Thyroid gland (tissue), 4 donors: Measurements from ENCODE around the gene TNNC1. TPM values are rescaled to one million over a fixed set of nuclear protein-coding genes. Genes with fewer than 3 reads are reported as not detected.
A peak's percentile ranks its signal among the peaks of the same experiment; 100 is the strongest.

Source experiments
- DNase-seq, 2 donors: peaks; one replicate each; pipeline ENCODE4 v3.0.0-alpha.2; 2019
- H3K27ac ChIP-seq, 3 donors: fragments of 200-600 bp; sonication (generic); 1 replicate in 2 of 3; 2 replicates in 1 of 3; pipeline ENCODE4 v1.5.1; 2016 to 2019; ENCODE audit warnings: mild to moderate bottlenecking in 1 of 3, moderate library complexity in 1 of 3
- H3K27me3 ChIP-seq: fragments of 200-600 bp; sonication (generic); one replicate; pipeline ENCODE4 v1.5.1; 2019
- H3K36me3 ChIP-seq, 2 donors: fragments of 200-600 bp; sonication (generic); one replicate each; pipeline ENCODE4 v1.5.1; 2016 to 2019
- H3K4me1 ChIP-seq, 2 donors: fragments of 200-600 bp; sonication (generic); one replicate each; pipeline ENCODE4 v1.5.1; 2017 to 2019
- H3K4me3 ChIP-seq, 3 donors: fragments of 200-600 bp; sonication (generic); replicated peaks in 1 of 3; 1 replicate in 2 of 3; 2 replicates in 1 of 3; pipeline ENCODE4 v1.5.1; 2016; ENCODE audit warnings: mild to moderate bottlenecking in 1 of 3
- H3K9me3 ChIP-seq: fragments of 200-600 bp; sonication (generic); one replicate; pipeline ENCODE4 v1.5.1; 2017
- CTCF ChIP-seq, 6 experiments: fragments of 200-600 bp in 3 of 6; fragments of 450-650 bp in 3 of 6; sonication (generic) in 3 of 6; IDR thresholded peaks; one replicate each; pipeline ENCODE4 v1.5.1; 2016 to 2019; ENCODE audit warnings: antibody characterized with exemption in 6 of 6, mild to moderate bottlenecking in 2 of 6, inconsistent platforms in 1 of 6, moderate library complexity in 1 of 6
- POLR2A ChIP-seq, 2 donors: fragments of 450-650 bp; IDR thresholded peaks; one replicate each; pipeline ENCODE4 v1.6.1; 2017; ENCODE audit warnings: antibody characterized with exemption in 2 of 2, mild to moderate bottlenecking in 2 of 2, moderate library complexity in 1 of 2
- WGBS, 2 donors: methylation state at CpG; one replicate each; pipeline ENCODE4 v1.1.5; 2017; 5-methylcytosine and 5-hydroxymethylcytosine counted together
- intact Hi-C: fragments of 100-400 bp; cut with DNase I; formaldehyde crosslinking; loops from one replicate; pipeline ENCODE4 v1.15.1; 2023
- total RNA-seq, 4 donors: library from RNA; depleted of rRNA; stranded (reverse); fragments of >200 nt; gene quantifications; one replicate each; pipeline ENCODE4 v1.2.3, GENCODE V29; 2016

Gene TNNC1
- total RNA-seq, 4 donors from 2014 or later, result 4.0 to 43.5 (median 13.9) TPM

GRCh38 chr3:52435246-52436101 is 18.4 kb downstream of the TNNC1 start:
- no peak for DNase-seq
- H3K27me3 ChIP-seq, result no peaks in the 10 kb centered on the region
- H3K27ac ChIP-seq, result no peak overlapping the region
- no peaks in the 10 kb centered on the region for H3K36me3 ChIP-seq
- no peak for TF ChIP-seq CTCF (IDR thresholded peaks at IDR 0.05)
- TF ChIP-seq POLR2A (IDR thresholded peaks at IDR 0.05), result no peak
- no peaks in the 10 kb centered on the region for H3K9me3 ChIP-seq
- H3K4me1 ChIP-seq, result peaks cover 7 to 23% of the 10 kb centered on the region in 2 donors
- WGBS, 2 donors, result 93 to 97% methylated on average over 16 to 28 of the region's 32 CpGs
- no peak overlapping the region for H3K4me3 ChIP-seq
- intact Hi-C loops, result no loop called here

- H3K27ac ChIP-seq, result no peak overlapping the region
- no peaks in the 10 kb centered on the region for H3K27me3 ChIP-seq
- no peak for TF ChIP-seq CTCF (IDR thresholded peaks at IDR 0.05)
- no peak for TF ChIP-seq POLR2A (IDR thresholded peaks at IDR 0.05)
- H3K9me3 ChIP-seq, result no peaks in the 10 kb centered on the region
- DNase-seq, result no peak
- no peaks in the 10 kb centered on the region for H3K36me3 ChIP-seq
- H3K4me3 ChIP-seq, result no peak overlapping the region
- WGBS, 2 donors, result 82 to 93% methylated on average over 4 to 9 of the region's 9 CpGs
- peaks cover 7 to 23% of the 10 kb centered on the region in 2 donors for H3K4me1 ChIP-seq
- intact Hi-C loops, result no loop called here
These were observed 19.2 kb downstream of the TNNC1 start for GRCh38 chr3:52434491-52435115.

- no peak overlapping the region for H3K27ac ChIP-seq
- no peaks in the 10 kb centered on the region for H3K36me3 ChIP-seq
- no peaks in the 10 kb centered on the region for H3K9me3 ChIP-seq
- DNase-seq, result no peak
- H3K4me3 ChIP-seq, result no peak overlapping the region
- TF ChIP-seq POLR2A (IDR thresholded peaks at IDR 0.05) (no peak), CTCF (IDR thresholded peaks at IDR 0.05) (no peak)
- intact Hi-C loops, result no loop called here
- WGBS, 2 donors, result 95 to 97% methylated on average over 6 of the region's 6 CpGs
- peaks cover 7 to 23% of the 10 kb centered on the region in 2 donors for H3K4me1 ChIP-seq
- no peaks in the 10 kb centered on the region for H3K27me3 ChIP-seq
These were observed 19.8 kb downstream of the TNNC1 start for GRCh38 chr3:52433996-52434479.

- Histone ChIP-seq H3K27me3 (no peaks in the 10 kb centered on the region), H3K9me3 (no peaks in the 10 kb centered on the region), H3K27ac (peak overlapping the region in 1 of 3 donors; percentile 11), H3K4me3 (no peak overlapping the region), H3K36me3 (no peaks in the 10 kb centered on the region), H3K4me1 (peaks cover 7 to 23% of the 10 kb centered on the region in 2 donors)
- intact Hi-C loops, result no loop called here
- no peak for DNase-seq
- no peak for TF ChIP-seq CTCF (IDR thresholded peaks at IDR 0.05)
- no peak for TF ChIP-seq POLR2A (IDR thresholded peaks at IDR 0.05)
- 74 to 77% methylated on average over 10 of the region's 10 CpGs for WGBS, 2 donors
These were observed 20.4 kb downstream of the TNNC1 start for GRCh38 chr3:52433328-52433995.
